SU-DHL-6 (cell line): Measurements from ENCODE around the gene EYA3.

Experiments
- EZH2phosphoT487 ChIP-seq: fragments of 200-600 bp; sonication (generic), shearing (Covaris generic); conservative IDR thresholded peaks from 2 replicates; pipeline ENCODE4 v1.6.1; 2018; ENCODE audit warnings: mild to moderate bottlenecking, antibody characterized with exemption, low read length, moderate library complexity, mixed read lengths
- TF ChIP-seq, protein P1 (sequence below): fragments of 200-600 bp; sonication (generic); IDR thresholded peaks from one replicate; pipeline ENCODE4 v1.5.1; 2017; ENCODE audit warnings: antibody characterized with exemption, mild to moderate bottlenecking, low read length, moderate library complexity; ENCODE audit not compliant: insufficient read depth, poor library complexity, severe bottlenecking

DNA sequence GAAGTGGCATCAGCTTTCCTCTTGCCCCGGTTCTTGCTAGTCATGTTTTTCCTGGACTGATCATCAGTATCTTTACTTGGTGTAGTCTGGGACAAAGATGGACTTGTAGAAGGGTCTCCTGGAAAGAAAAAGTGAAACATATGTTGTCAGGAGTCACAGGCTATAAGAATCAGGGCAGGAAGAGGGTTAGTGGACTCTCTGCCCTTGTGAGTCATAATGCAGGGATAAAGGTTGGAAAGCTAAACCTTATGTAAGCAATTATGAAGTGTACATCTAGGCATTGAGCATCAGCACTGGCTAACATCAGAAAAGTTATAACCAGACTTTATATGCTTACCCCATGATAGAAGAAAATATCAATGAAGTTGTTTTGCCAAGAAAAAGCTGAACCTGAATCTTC, 77.4 kb downstream of the EYA3 start:
- TF ChIP-seq, protein P1, sequence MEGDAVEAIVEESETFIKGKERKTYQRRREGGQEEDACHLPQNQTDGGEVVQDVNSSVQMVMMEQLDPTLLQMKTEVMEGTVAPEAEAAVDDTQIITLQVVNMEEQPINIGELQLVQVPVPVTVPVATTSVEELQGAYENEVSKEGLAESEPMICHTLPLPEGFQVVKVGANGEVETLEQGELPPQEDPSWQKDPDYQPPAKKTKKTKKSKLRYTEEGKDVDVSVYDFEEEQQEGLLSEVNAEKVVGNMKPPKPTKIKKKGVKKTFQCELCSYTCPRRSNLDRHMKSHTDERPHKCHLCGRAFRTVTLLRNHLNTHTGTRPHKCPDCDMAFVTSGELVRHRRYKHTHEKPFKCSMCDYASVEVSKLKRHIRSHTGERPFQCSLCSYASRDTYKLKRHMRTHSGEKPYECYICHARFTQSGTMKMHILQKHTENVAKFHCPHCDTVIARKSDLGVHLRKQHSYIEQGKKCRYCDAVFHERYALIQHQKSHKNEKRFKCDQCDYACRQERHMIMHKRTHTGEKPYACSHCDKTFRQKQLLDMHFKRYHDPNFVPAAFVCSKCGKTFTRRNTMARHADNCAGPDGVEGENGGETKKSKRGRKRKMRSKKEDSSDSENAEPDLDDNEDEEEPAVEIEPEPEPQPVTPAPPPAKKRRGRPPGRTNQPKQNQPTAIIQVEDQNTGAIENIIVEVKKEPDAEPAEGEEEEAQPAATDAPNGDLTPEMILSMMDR: no peak
- TF ChIP-seq EZH2phosphoT487: no peak
